Transverse colon (tissue), 4 donors: ENCODE data around the gene STBD1. TPM values are rescaled to one million over a fixed set of nuclear protein-coding genes. Genes with fewer than 3 reads are reported as not detected.

Experiments
- DNase-seq: peaks from one replicate; pipeline ENCODE4 v3.0.0-alpha.2; 2019
- H3K27ac ChIP-seq, 4 donors: fragments of 200-600 bp; sonication (generic); 2 replicates each; pipeline ENCODE4 v1.5.1; 2016 to 2018; ENCODE audit warnings: inconsistent platforms in 4 of 4
- H3K27me3 ChIP-seq: fragments of 200-600 bp; sonication (generic); 2 replicates; pipeline ENCODE4 v1.5.1; 2017; ENCODE audit warnings: inconsistent platforms
- H3K36me3 ChIP-seq, 4 donors: fragments of 200-600 bp; sonication (generic); 2 replicates each; pipeline ENCODE4 v1.5.1; 2017 to 2019; ENCODE audit warnings: inconsistent platforms in 4 of 4
- H3K4me1 ChIP-seq, 4 donors: fragments of 200-600 bp; sonication (generic); 2 replicates each; pipeline ENCODE4 v1.5.1; 2017 to 2020; ENCODE audit warnings: inconsistent platforms in 4 of 4
- H3K4me3 ChIP-seq, 4 donors: fragments of 200-600 bp; sonication (generic); 1 replicate in 1 of 4; 2 replicates in 3 of 4; pipeline versions ENCODE4 v1.5.1 to v1.6.1; 2017 to 2019; ENCODE audit warnings: inconsistent platforms in 4 of 4
- H3K9me3 ChIP-seq, 2 donors: fragments of 200-600 bp; sonication (generic); 2 replicates each; pipeline ENCODE4 v1.5.1; 2017 to 2019; ENCODE audit warnings: inconsistent platforms in 2 of 2
- CTCF ChIP-seq, 5 experiments: fragments of 200-600 bp in 3 of 5; fragments of 450-650 bp in 2 of 5; sonication (generic) in 3 of 5; IDR thresholded peaks; 1 replicate in 2 of 5; 2 replicates in 3 of 5; pipeline ENCODE4 v1.5.1; 2016 to 2017; ENCODE audit warnings: antibody characterized with exemption in 5 of 5, inconsistent platforms in 3 of 5, mild to moderate bottlenecking in 2 of 5, moderate library complexity in 1 of 5
- EP300 ChIP-seq: sonication (generic); formaldehyde crosslinking; IDR thresholded peaks from one replicate; pipeline ENCODE4 v1.6.1; 2017; ENCODE audit warnings: antibody characterized with exemption, low read depth
- POLR2A ChIP-seq: fragments of 450-650 bp; IDR thresholded peaks from one replicate; pipeline ENCODE4 v1.6.1; 2016; ENCODE audit warnings: antibody characterized with exemption, mild to moderate bottlenecking, moderate library complexity
- POLR2AphosphoS5 ChIP-seq, 3 donors: sonication (generic); formaldehyde crosslinking; IDR thresholded peaks; one replicate each; pipeline ENCODE4 v1.6.1; 2016; ENCODE audit warnings: antibody characterized with exemption in 3 of 3
- WGBS, 2 donors: methylation state at CpG; one replicate each; pipeline ENCODE4 v1.1.5; 2018; ENCODE audit warnings: low coverage in 1 of 2; 5-methylcytosine and 5-hydroxymethylcytosine counted together
- in situ Hi-C, 4 donors: fragments of 200-750 bp; cut with MboI; loops; one replicate each; pipeline versions ENCODE4 v1.15.0 to v1.15.1; 2017; ENCODE audit warnings: low sequenced_read_pairs in 3 of 4, low pct_ligation_motif_present in 1 of 4, low pct_unique_long_range_greater_than_20kb in 1 of 4
- intact Hi-C: fragments of 100-400 bp; cut with DNase I; formaldehyde crosslinking; loops from one replicate; pipeline ENCODE4 v1.15.1; 2023; ENCODE audit warnings: low total_unique reads
- total RNA-seq, 4 donors: library from RNA; depleted of rRNA; stranded (reverse); fragments of >200 nt; gene quantifications; one replicate each; pipeline ENCODE4 v1.1.0, GENCODE V29; 2016

The STBD1 gene
- total RNA-seq, 4 donors from 2014 or later: 5.4 to 48.7 (median 17.0) TPM

DNA sequence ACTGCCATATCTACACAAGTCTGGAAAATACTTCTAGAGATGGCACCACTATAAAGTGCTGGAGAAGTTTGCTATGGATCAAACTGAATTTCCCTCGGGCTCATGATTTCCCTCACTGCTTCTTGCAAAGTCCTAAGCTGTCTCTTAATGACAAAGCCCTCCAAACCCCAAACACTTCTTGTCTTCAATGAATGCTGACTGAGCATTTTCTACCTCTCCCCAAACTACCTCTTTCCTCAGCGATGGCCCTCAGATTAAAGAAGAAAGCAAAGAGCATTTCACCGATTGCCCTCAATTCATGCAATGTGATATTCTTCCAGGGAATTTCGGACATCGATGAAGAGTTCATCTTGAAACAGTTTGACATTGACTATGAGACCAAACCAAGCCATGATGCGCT lies 35.3 kb upstream of the STBD1 start:
- H3K4me1 ChIP-seq: peaks cover 0 to 13% (median 0%) of the 10 kb centered on the region in 4 donors
- no peaks in the 10 kb centered on the region for H3K27me3 ChIP-seq
- H3K9me3 ChIP-seq: no peaks in the 10 kb centered on the region
- no peak overlapping the region for H3K27ac ChIP-seq
- no peaks in the 10 kb centered on the region for H3K36me3 ChIP-seq
- no peak for DNase-seq
- TF ChIP-seq POLR2AphosphoS5 (IDR thresholded peaks at IDR 0.05) (no peak), EP300 (no peak), POLR2A (no peak), CTCF (IDR thresholded peaks at IDR 0.05) (no peak)
- H3K4me3 ChIP-seq: no peak overlapping the region
- intact Hi-C loops (no loop called here), in situ Hi-C loops (no loop called here)
- WGBS, 2 donors: 89 to 91% methylated on average over 5 to 6 of the region's 6 CpGs

- Histone ChIP-seq H3K4me1 (peaks cover 0 to 13% (median 0%) of the 10 kb centered on the region in 4 donors), H3K9me3 (no peaks in the 10 kb centered on the region), H3K36me3 (no peaks in the 10 kb centered on the region), H3K4me3 (no peak overlapping the region), H3K27me3 (no peaks in the 10 kb centered on the region), H3K27ac (no peak overlapping the region)
- TF ChIP-seq CTCF (IDR thresholded peaks at IDR 0.05) (no peak), POLR2A (no peak), POLR2AphosphoS5 (IDR thresholded peaks at IDR 0.05) (no peak), EP300 (no peak)
- no peak for DNase-seq
- in situ Hi-C loops (no loop called here), intact Hi-C loops (no loop called here)
Measured at GRCh38 chr4:76272073-76272472, 34.5 kb upstream of the STBD1 start.

GRCh38 chr4:76272582-76272981 lies 34.0 kb upstream of the STBD1 start:
- H3K36me3 ChIP-seq: no peaks in the 10 kb centered on the region
- 50 to 89% methylated on average over 1 of the region's 1 CpG for WGBS, 2 donors
- H3K27ac ChIP-seq: no peak overlapping the region
- DNase-seq: no peak
- H3K4me3 ChIP-seq: no peak overlapping the region
- intact Hi-C loops: no loop called here
- in situ Hi-C loops: no loop called here
- TF ChIP-seq POLR2A (no peak), POLR2AphosphoS5 (IDR thresholded peaks at IDR 0.05) (no peak), EP300 (no peak), CTCF (IDR thresholded peaks at IDR 0.05) (no peak)
- H3K9me3 ChIP-seq: no peaks in the 10 kb centered on the region
- H3K4me1 ChIP-seq: peaks cover 0 to 13% (median 0%) of the 10 kb centered on the region in 4 donors
- no peaks in the 10 kb centered on the region for H3K27me3 ChIP-seq

GRCh38 chr4:76272999-76273398 lies 33.5 kb upstream of the STBD1 start:
- no peak overlapping the region for H3K27ac ChIP-seq
- H3K9me3 ChIP-seq: no peaks in the 10 kb centered on the region
- H3K4me1 ChIP-seq: peaks cover 0 to 17% (median 0%) of the 10 kb centered on the region in 4 donors
- no peaks in the 10 kb centered on the region for H3K36me3 ChIP-seq
- in situ Hi-C loops: no loop called here
- no peaks in the 10 kb centered on the region for H3K27me3 ChIP-seq
- intact Hi-C loops: no loop called here
- TF ChIP-seq POLR2AphosphoS5 (IDR thresholded peaks at IDR 0.05): no peak
- TF ChIP-seq CTCF (IDR thresholded peaks at IDR 0.05): no peak
- no peak for TF ChIP-seq EP300
- TF ChIP-seq POLR2A: no peak
- H3K4me3 ChIP-seq: no peak overlapping the region
- 75 to 82% methylated on average over 3 to 5 of the region's 5 CpGs for WGBS, 2 donors
- no peak for DNase-seq
